Fibroblast of skin of abdomen (primary cell): ENCODE data around the gene SASH1.

Source experiments
- DNase-seq: peaks from one replicate; pipeline ENCODE4 v3.0.0-alpha.2; 2013

Gene SASH1

DNA sequence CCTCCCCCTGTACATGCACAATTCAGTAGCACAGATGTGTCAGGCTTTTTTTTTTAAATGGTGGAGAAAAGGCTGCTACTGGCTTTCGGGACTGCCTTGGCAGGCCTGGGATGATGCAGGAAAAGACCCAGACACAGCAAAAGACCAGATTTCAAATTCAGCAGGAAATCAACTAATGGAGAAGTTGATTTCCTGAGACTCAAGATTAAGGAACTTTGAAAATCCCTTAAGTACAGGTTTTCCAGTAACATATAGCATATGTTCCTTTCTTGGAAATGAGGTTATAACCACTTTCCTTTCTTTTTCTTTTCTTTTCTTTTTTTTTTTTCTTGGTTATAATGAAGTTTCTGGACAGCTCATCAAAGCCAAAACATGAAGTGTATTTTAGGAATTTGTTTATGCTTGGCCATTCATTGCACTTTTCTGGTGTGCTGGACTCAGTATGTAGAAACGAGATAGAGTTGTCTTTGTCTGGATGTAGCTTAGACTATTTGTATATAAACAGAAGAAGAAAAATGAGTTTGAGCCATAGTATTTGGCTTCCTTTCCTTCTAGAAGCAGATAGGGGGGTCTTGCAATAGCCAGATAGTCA lies 119.4 kb downstream of the SASH1 start:
- peak; percentile 51 for DNase-seq

DNA sequence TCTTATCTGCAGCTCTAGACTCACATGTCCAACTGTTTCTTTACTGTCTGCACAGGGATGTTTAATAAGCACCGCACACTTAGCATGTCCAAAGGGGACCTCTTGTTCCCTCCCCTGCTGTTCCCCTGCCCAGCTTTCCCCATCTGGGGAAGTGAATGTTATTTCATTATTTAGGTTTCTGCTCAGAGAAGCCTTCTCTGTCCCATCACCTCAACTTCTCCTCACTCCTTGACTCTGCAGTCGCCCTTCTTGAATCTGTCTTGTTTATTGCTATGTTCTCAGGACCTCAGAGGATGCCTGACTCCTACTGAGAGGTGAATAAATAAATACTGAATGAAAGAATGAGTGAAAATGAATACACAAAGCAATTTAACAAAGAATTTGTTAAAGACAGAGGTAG lies 121.0 kb downstream of the SASH1 start:
- DNase-seq, result no peak

DNA sequence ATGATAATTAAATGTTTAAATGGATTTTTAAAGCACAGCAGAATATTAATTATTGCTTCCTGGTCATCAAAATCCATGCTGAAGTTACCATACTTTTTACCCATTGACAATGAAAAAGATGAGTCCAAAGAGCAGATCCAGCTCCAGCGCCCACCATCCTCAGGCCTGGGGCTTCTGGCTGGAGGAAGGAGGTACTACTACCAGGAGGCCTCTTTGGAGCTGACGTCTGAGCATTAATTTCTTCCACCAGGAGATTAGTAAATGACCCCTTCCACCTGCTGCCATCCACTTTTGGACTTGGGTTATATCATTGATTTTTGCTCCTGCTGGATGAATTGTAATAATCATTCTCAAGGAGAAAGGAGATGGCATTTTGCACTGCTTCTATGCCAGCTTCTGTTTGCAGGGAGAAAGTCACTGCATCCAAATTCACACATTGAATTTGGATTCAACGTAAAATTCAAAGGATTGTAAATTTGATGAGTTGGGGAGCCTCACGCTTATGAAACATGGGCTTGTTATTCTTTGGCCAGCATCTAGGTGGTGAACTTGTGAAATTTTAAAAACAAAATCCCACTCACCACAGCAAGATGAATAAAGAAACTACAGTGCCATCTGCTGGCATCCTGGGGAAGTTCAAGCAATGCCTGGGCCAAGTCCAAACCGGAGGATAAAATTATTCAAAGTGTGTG lies 121.8 kb downstream of the SASH1 start:
- peak; percentile 71 for DNase-seq

- no peak for DNase-seq
These were observed 122.3 kb downstream of the SASH1 start for GRCh38 chr6:148465011-148465335.

DNA sequence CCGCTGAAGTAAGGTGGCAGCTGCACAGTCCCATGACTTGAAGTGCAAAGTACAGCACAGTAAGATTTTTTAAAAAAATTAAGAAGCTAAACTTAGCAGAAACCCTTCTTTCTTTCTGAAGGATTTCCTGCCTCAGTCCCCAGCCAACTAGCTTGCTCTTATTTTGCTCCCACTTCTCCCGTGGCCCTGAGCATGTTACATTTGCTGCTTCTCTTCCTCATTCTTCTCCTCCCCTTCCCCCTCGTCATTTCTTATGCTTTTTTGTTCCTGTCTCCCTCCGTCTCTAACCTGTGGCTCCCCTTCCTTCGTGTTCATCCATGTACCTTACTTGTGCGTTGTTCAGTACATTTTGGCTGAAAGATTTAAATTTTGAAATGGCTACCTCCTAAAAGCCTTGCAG lies 123.0 kb downstream of the SASH1 start:
- DNase-seq, result no peak

- DNase-seq, result no peak
These were observed 123.5 kb downstream of the SASH1 start for GRCh38 chr6:148466158-148466557.

DNA sequence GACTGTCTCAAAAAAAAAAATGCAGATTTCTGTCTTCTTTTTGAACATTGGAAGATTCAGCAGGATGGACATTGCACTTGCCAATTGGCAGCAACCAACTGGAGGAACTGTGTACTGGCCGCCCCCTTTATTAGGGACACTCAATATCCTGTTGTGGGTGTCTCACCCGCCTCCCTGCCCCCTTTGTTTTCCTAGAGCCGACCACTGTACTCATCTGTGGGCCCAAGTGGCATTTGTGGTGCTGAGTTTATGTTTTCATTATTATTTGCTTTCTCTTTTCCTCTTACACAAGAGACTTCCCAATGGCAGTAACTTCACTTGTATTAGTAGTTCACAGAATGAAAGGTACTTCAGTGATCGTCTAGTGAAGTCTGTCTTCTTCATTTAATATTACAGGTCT lies 125.3 kb downstream of the SASH1 start:
- no peak for DNase-seq

GRCh38 chr6:148470156-148470555 lies 127.5 kb downstream of the SASH1 start:
- DNase-seq, result no peak

GRCh38 chr6:148470606-148471465 lies 128.2 kb downstream of the SASH1 start:
- DNase-seq, result no peak

DNA sequence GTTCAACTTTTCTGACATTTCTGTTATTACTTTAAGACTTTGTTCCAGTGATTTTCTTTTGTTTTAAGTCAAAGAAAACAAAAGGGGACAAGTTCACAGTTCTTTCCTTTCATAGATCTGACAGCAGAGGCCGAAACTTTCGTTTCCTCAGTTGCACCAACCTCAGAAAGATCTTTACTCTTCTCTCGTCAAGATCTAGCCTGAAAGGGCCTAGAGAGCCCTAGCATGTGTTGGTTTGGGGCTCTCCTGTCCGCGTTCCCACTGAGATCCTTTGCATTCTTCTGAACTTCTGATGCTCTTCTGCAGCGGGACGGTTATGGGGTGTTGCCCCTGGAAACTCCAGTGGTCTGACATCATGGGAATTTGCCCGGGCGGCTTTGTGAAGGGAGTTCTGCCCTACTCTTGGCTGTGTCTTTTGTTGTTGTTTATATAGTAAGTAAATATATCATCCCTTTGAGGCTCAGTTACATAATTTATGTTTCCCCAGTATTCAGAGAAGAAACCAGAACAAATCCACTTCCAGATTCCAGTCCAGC lies 129.1 kb downstream of the SASH1 start:
- no peak for DNase-seq

GRCh38 chr6:148472171-148473105 lies 129.8 kb downstream of the SASH1 start:
- DNase-seq, result no peak

DNA sequence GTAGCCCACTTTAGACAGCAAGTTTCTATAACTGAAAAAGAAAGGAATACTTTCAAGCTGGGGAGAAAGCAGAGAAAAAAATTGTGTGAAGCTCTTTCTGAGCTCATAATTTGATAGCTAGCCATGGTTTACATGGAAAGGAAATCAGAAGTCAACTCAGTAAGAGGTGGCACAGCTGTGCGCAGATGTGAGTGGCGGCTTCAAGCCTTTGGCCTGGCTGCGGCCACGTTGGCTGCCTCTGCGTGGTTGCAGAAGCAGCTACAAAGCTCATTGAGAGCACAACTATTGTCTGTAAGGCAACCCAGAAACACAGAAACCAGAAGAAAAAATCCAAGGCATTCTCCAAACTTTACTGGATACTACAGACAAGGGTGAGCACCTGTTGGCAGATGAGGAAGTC lies 136.9 kb downstream of the SASH1 start:
- no peak for DNase-seq

DNA sequence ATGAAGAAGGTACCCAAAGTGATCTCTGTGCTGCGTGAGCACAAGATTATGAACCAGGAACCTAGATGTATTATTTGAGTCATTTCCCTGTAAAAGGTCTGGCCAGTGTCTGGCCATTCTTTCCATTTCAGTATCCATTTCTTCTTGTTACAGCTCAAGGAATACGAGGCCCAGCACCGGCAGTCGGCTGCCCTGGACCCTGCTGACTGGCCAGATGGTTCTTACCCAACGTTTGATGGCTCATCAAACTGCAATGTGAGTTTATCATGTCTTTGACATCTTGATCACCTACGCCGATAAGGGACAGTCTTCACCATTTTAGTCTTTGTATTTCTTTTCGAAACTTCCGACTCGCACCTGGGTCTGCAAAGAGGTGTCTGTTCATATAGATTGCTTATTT lies 144.8 kb downstream of the SASH1 start:
- DNase-seq, result no peak

DNA sequence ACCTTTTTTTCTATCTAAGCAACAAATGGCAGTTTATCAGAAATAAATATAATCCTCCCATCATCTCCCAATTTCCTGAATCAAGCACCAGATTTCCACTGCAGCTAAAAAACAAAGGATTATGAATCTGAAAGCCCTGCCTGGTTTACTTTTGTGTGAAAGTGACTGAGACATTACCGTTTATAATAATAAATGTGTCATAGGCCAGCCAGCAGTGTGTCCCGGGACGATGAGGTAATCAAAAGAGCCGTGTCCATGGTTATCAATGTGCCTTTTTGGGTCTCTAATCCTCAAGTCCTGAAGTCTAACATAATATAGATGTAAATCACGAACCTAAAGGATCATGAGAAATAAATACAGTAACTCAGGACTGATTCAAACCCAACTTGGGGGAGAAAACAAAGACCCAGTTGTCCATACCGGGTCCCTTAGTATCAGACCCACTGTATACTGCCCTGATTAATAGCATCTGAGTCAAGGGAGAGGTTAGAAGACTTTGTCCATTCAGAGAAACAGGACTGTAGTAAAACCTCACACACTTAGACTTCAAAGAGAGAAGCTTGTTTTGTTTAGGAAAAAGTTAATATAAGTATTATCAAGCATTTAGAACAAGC lies 149.1 kb downstream of the SASH1 start:
- DNase-seq, result no peak

DNA sequence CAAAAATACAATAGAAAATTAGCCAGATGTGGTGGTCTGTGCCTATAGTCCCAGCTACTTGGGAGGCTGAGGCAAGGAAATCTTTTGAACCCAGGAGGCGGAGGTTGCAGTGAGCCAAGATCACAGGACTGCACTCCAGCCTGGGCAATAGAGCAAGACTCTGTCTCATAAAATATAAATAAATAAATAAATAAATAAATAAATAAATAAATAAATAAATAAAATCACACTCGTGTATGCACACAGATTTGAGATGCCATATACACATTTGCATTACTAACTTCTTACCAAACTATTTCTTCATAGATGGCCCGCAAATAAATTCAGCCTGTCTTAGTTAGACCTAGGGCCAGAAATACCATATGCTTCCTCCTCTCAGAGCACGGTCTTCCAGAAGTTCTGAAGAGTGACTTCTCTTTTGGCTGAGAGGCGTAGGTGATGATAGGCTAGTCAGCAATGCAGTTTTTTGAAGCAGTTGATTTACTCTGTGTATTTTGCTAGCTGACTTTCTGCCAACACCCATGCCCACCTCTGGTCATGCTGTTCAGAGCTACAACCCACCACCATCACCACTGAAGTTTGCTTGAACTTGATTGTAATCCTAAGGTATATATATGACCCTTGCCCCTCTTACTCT lies 150.1 kb downstream of the SASH1 start:
- DNase-seq, result peak; percentile 56

GRCh38 chr6:148493424-148493823 lies 150.8 kb downstream of the SASH1 start:
- no peak for DNase-seq

DNA sequence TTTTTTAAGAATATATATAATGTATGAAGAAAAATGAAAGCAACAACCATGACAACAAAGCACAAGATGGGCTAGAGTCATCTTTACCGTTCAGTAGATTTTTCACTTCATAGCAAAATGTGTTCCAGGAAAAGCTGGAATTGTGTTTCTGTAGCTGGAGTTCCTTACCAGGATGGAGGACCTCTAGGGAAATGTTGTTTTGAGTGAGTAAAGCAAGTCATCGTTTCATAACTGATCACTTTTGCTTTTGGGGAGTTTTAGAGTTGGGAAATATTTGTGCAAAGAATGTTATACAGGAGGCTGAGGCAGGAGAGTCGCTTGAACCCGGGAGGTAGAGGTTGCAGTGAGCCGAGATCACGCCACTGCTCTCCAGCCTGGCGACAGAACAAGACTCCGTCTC lies 151.6 kb downstream of the SASH1 start:
- no peak for DNase-seq

GRCh38 chr6:148495029-148495428 lies 152.4 kb downstream of the SASH1 start:
- no peak for DNase-seq

GRCh38 chr6:148497257-148497656 lies 154.6 kb downstream of the SASH1 start:
- peak; percentile 83 for DNase-seq

DNA sequence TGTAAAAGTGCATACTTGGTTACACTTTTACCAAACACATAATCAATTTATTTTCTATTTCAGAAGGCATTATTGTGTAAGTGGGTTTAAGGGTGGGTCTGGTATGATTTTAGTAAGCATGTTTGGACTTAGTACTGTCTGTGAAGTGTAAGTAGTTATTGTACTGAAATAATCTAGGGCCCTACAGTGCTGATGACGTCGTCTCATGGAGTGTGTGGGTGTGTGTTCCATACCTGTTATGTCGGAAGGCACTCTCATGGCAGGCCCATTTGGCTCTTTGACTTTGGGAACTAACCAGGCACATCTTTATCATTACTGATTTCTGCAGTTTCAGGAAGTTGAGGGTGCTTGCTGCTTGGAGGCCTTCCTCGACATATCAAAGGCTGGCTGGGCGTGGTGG lies 155.1 kb downstream of the SASH1 start:
- DNase-seq, result no peak

DNA sequence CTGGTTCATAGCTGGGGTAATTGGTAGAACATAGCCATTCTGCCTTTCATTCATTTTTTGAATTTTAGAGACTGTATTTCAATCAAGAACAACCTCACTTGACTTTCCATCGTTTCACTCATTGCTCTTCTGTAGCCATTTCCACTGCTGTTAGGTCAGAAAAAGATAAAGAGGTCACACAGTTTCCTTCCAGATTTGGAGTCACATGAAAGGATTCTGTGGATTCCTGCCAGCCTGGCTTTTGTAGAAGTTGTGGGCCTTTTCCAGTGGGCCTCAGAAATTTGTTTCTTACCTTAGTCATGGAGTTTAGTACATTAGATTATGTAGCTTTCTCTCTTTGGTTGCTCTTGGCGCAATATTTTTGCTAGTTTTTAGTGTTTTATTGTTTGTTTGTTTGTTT lies 157.8 kb downstream of the SASH1 start:
- no peak for DNase-seq
